GM12878 (cell line): Measurements from ENCODE around the gene SGMS1. TPM values are rescaled to one million over a fixed set of nuclear protein-coding genes. Genes with fewer than 3 reads are reported as not detected.

Experiments
- ATAC-seq: fragments of 200-7000 bp; cut with Tn5 transposase; 3 replicates; pipeline ENCODE4 v1.9.1; 2020; ENCODE audit warnings: mild to moderate bottlenecking, moderate library complexity
- BruUV-seq: library from RNA; stranded (reverse); fragments of 400-500 nt; replicated peaks from 2 replicates; lab custom pipeline; 2021; lab: Mats Ljungman, UMichigan
- CTCF ChIA-PET: fragments of 300-600 bp; sonication (Branson Sonifier 250); formaldehyde crosslinking; extraction: SDS; loops from one replicate; lab custom pipeline; 2021; ENCODE audit warnings: inconsistent platforms; lab: Yijun Ruan, JAX
- POLR2A ChIA-PET: fragments of 350-600 bp; formaldehyde crosslinking; extraction: SDS; loops from one replicate; lab custom pipeline; 2021; ENCODE audit warnings: inconsistent platforms; lab: Charles Lee
- RAD21 ChIA-PET: fragments of 300-600 bp; sonication (Branson Sonifier 250); formaldehyde crosslinking; loops from one replicate; lab custom pipeline; 2023; ENCODE audit warnings: antibody characterized with exemption; ENCODE audit not compliant: unreplicated experiment; lab: Charles Lee
- SMC1A ChIA-PET: fragments of 300-600 bp; sonication (Branson Sonifier 250); formaldehyde crosslinking; loops from one replicate; lab custom pipeline; 2023; ENCODE audit not compliant: unreplicated experiment, uncharacterized antibody; lab: Charles Lee
- DNase-seq: peaks from one replicate; pipeline ENCODE4 v3.0.0-alpha.2; 2011; ENCODE audit warnings: low read depth, low spot score
- FAIRE-seq: peaks from 3 replicates; lab custom pipeline; 2011; peaks lifted over from hg19 to GRCh38; lab: Jason Lieb, UNC
- H2AFZ ChIP-seq: 2 replicates; pipeline ENCODE4 v1.6.0; 2011; ENCODE audit warnings: low read depth, low read length, control low read depth; ENCODE audit not compliant: control insufficient read depth
- H3K27ac ChIP-seq: 2 replicates; pipeline ENCODE4 v1.5.1; 2011; ENCODE audit warnings: control low read depth; ENCODE audit not compliant: control insufficient read depth, insufficient read depth
- H3K27me3 ChIP-seq, 2 experiments: replicated peaks in 1 of 2; 2 replicates each; pipeline versions ENCODE4 v1.6.0 to v1.6.1; 2011; ENCODE audit warnings: low read length in 1 of 2; ENCODE audit not compliant: control insufficient read depth in 2 of 2, insufficient read depth in 2 of 2
- H3K36me3 ChIP-seq, 2 experiments: 2 replicates each; pipeline ENCODE4 v1.5.1; 2011; ENCODE audit warnings: low read length in 1 of 2; ENCODE audit not compliant: control insufficient read depth in 2 of 2, insufficient read depth in 2 of 2
- H3K4me1 ChIP-seq: 2 replicates; pipeline ENCODE4 v1.6.1; 2011; ENCODE audit warnings: mild to moderate bottlenecking, low read length, moderate library complexity, mixed read lengths; ENCODE audit not compliant: control insufficient read depth, insufficient read depth
- H3K4me2 ChIP-seq: 2 replicates; pipeline ENCODE4 v1.6.0; 2011; ENCODE audit warnings: control low read depth; ENCODE audit not compliant: control insufficient read depth, insufficient read depth
- H3K4me3 ChIP-seq: fragments of 200-600 bp; sonication (generic); 2 replicates; pipeline ENCODE4 v1.5.1; 2016
- H3K79me2 ChIP-seq: 2 replicates; pipeline ENCODE4 v1.6.0; 2011; ENCODE audit warnings: low read length; ENCODE audit not compliant: control insufficient read depth, insufficient read depth
- H3K9ac ChIP-seq: 2 replicates; pipeline ENCODE4 v1.8.0; 2011; ENCODE audit warnings: low read length, control low read depth, mixed read lengths; ENCODE audit not compliant: control insufficient read depth, insufficient read depth
- H3K9me3 ChIP-seq: replicated peaks from 3 replicates; pipeline ENCODE4 v1.5.1; 2011; ENCODE audit warnings: mild to moderate bottlenecking, low read length; ENCODE audit not compliant: control insufficient read depth, insufficient read depth
- H4K20me1 ChIP-seq: 2 replicates; pipeline ENCODE4 v1.6.0; 2011; ENCODE audit not compliant: control insufficient read depth, insufficient read depth
- ATF3 ChIP-seq: IDR thresholded peaks from 2 replicates; pipeline ENCODE4 v1.6.1; 2011; ENCODE audit warnings: low read depth, mild to moderate bottlenecking, low read length, moderate library complexity, borderline replicate concordance; ENCODE audit errors: extremely low read depth
- ATF7 ChIP-seq: fragments of 450-650 bp; IDR thresholded peaks from 2 replicates; pipeline ENCODE4 v1.6.1; 2016; ENCODE audit warnings: low read depth, mild to moderate bottlenecking
- BRCA1 ChIP-seq: IDR thresholded peaks from 2 replicates; pipeline ENCODE4 v1.6.1; 2011; ENCODE audit warnings: low read depth, low read length, improper control_type of control experiment
- CHD2 ChIP-seq: IDR thresholded peaks from 2 replicates; pipeline ENCODE4 v1.6.1; 2011; ENCODE audit warnings: low read depth, low read length, improper control_type of control experiment, borderline replicate concordance
- CREB1 ChIP-seq: IDR thresholded peaks from 2 replicates; pipeline ENCODE4 v1.6.1; 2012; ENCODE audit warnings: low read depth, mild to moderate bottlenecking, inconsistent platforms
- FOXM1 ChIP-seq: IDR thresholded peaks from 2 replicates; pipeline ENCODE4 v1.6.1; 2012; ENCODE audit warnings: low read depth, mild to moderate bottlenecking, inconsistent platforms, low read length, moderate library complexity
- MEF2A ChIP-seq: IDR thresholded peaks from 2 replicates; pipeline ENCODE4 v1.6.1; 2011; ENCODE audit warnings: low read depth, mild to moderate bottlenecking, low read length, moderate library complexity; ENCODE audit not compliant: insufficient read depth
- NFIC ChIP-seq: IDR thresholded peaks from 2 replicates; pipeline ENCODE4 v1.6.1; 2012; ENCODE audit warnings: low read depth, mild to moderate bottlenecking, inconsistent platforms, low read length, moderate library complexity
- RAD21 ChIP-seq: IDR thresholded peaks from 2 replicates; pipeline ENCODE4 v1.6.1; 2011; ENCODE audit warnings: mild to moderate bottlenecking, low read depth, low read length, moderate library complexity; ENCODE audit not compliant: insufficient read depth
- RELA ChIP-seq: fragments of 450-650 bp; IDR thresholded peaks from 2 replicates; pipeline ENCODE4 v1.8.0; 2014; ENCODE audit warnings: borderline replicate concordance; ENCODE audit not compliant: partially characterized antibody
- SKIL ChIP-seq: fragments of 450-650 bp; IDR thresholded peaks from 2 replicates; pipeline ENCODE4 v1.6.1; 2017; ENCODE audit warnings: mild to moderate bottlenecking, low read depth, inconsistent platforms; ENCODE audit not compliant: poor library complexity, severe bottlenecking
- SUZ12 ChIP-seq: fragments of 200-600 bp; sonication (generic); IDR thresholded peaks from one replicate; pipeline ENCODE4 v1.6.1; 2018; ENCODE audit warnings: antibody characterized with exemption, mild to moderate bottlenecking; ENCODE audit not compliant: unreplicated experiment
- USF2 ChIP-seq: IDR thresholded peaks from 2 replicates; pipeline ENCODE4 v1.6.1; 2011; ENCODE audit warnings: low read depth, low read length, improper control_type of control experiment, borderline replicate concordance
- ZNF274 ChIP-seq: IDR thresholded peaks from one replicate; pipeline ENCODE4 v1.8.0; 2011; ENCODE audit not compliant: insufficient read length, insufficient read depth
- WGBS: methylation state at CpG from one replicate; pipeline ENCODE4 v1.1.6; 2016; ENCODE audit warnings: low lambda C conversion rate; ENCODE audit not compliant: insufficient replicate concordance, insufficient coverage; ENCODE audit errors: missing lambda C conversion rate; 5-methylcytosine and 5-hydroxymethylcytosine counted together
- in situ Hi-C: fragments of 300-500 bp; cut with MboI; formaldehyde crosslinking; loops from 9 replicates; pipeline ENCODE4 v1.14.3; 2018; ENCODE audit warnings: mixed read lengths
- intact Hi-C: fragments of 100-400 bp; cut with micrococcal nuclease; formaldehyde crosslinking; loops from one replicate; pipeline ENCODE4 v1.14.2; 2022; ENCODE audit not compliant: unreplicated experiment
- polyA plus RNA-seq, 11 experiments: library from polyadenylated mRNA; depleted of rRNA in 4 of 11; unstranded in 6 of 11; stranded (reverse) in 5 of 11; fragments of >200 nt; fragmentation: Nextera tagmentation in 4 of 11; fragmentation: Illumina TruSeq in 1 of 11; extraction: Ambion mirVana in 4 of 11; extraction: Trizol in 1 of 11; gene quantifications; 1 replicate in 1 of 11; 2 replicates in 10 of 11; pipeline versions ENCODE4 v1.2.1 to v1.2.3, GENCODE V29; 2011 to 2016; ENCODE audit warnings: inconsistent platforms in 2 of 11, missing spikeins in 2 of 11, low read depth in 1 of 11
- total RNA-seq, 4 experiments: library from RNA; depleted of rRNA in 3 of 4; stranded (reverse); fragments of >200 nt in 3 of 4; fragmentation: Illumina TruSeq in 1 of 4; extraction: Trizol in 1 of 4; gene quantifications; 2 replicates each; pipeline versions ENCODE4 v1.2.1 to v1.2.3, GENCODE V29; 2013 to 2021
- TF ChIP-seq, protein P1 (sequence below): fragments of 450-650 bp; IDR thresholded peaks from 2 replicates; pipeline ENCODE4 v1.6.1; 2017; ENCODE audit warnings: mild to moderate bottlenecking, moderate library complexity

The SGMS1 gene
- total and polyA plus RNA-seq, 10 of the 15 experiments (the other 5 are each of a cell fraction or from before 2014, with no cell fraction given): 1.4 to 14.5 (median 4.9) TPM

DNA sequence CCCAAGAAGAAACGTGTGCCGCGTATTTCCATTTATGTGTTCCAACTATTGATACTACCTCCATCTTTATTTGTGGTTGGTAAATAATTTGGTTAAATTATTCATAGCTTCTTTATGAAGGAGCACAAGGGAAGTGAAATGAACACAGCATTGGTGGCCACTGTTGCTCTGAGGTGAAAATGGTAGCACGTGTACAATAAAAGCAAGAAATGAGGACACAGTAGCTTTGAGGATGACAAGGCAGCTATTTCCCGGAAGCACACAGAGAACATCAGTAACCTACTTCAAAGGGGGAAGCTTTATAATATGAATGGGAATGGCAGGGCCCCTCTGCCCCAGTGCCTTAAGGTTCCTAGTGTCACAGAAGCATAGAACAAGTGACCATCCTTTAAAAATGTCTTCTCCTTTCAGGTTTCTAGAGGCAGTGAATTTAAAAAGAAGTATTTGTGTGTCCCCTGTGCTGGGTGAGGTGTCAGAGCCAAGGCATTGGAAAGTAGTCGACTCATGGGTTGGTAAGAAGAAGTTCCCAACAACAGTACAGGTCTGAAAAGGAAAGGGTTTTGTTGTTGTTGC is 78.8 kb downstream of the SGMS1 start:
- FAIRE-seq (no peak), ATAC-seq (no peak), DNase-seq (no peak)
- no peaks in the 10 kb centered on the region for H4K20me1 ChIP-seq
- POLR2A ChIA-PET: interaction anchor here (0.8 to 1.6 kb wide), 5 partner anchors 12 to 219 kb away, joined by 3 to 4 read pairs (median 3); no protein-coding TSS in a partner anchor
- no peak overlapping the region for H3K9ac ChIP-seq
- in situ Hi-C loops: no loop called here
- peaks cover 28% of the 10 kb centered on the region for H3K79me2 ChIP-seq
- peaks cover 34% of the 10 kb centered on the region for H3K4me1 ChIP-seq
- BruUV-seq: no TSS peak
- no peaks in the 10 kb centered on the region for H3K36me3 ChIP-seq
- WGBS: 68% methylated on average over 6 of the region's 6 CpGs
- intact Hi-C loops: no loop called here
- H3K27me3 ChIP-seq: no peaks in the 10 kb centered on the region
- H3K9me3 ChIP-seq: peaks cover 3% of the 10 kb centered on the region
- H3K27ac ChIP-seq: no peak overlapping the region
- H3K4me3 ChIP-seq: no peak overlapping the region
- RAD21 ChIA-PET: interaction anchor here (1.1 to 2.7 kb wide), 3 partner anchors 32 to 103 kb away, joined by 3 to 18 read pairs (median 11); no protein-coding TSS in a partner anchor
- H2AFZ ChIP-seq: no peak overlapping the region
- H3K4me2 ChIP-seq: peak overlapping the region; percentile 41; the same call in 1 of the 2 replicates
- no peak for TF ChIP-seq RELA
- TF ChIP-seq RAD21: no peak
- no peak for TF ChIP-seq CREB1
- TF ChIP-seq BRCA1: no peak
- no peak for TF ChIP-seq ATF3
- TF ChIP-seq SUZ12: no peak
- no peak for TF ChIP-seq ZNF274
- TF ChIP-seq MEF2A: no peak
- no peak for TF ChIP-seq NFIC
- TF ChIP-seq USF2: no peak
- TF ChIP-seq SKIL: no peak
- no peak for TF ChIP-seq FOXM1
- TF ChIP-seq, protein P1, sequence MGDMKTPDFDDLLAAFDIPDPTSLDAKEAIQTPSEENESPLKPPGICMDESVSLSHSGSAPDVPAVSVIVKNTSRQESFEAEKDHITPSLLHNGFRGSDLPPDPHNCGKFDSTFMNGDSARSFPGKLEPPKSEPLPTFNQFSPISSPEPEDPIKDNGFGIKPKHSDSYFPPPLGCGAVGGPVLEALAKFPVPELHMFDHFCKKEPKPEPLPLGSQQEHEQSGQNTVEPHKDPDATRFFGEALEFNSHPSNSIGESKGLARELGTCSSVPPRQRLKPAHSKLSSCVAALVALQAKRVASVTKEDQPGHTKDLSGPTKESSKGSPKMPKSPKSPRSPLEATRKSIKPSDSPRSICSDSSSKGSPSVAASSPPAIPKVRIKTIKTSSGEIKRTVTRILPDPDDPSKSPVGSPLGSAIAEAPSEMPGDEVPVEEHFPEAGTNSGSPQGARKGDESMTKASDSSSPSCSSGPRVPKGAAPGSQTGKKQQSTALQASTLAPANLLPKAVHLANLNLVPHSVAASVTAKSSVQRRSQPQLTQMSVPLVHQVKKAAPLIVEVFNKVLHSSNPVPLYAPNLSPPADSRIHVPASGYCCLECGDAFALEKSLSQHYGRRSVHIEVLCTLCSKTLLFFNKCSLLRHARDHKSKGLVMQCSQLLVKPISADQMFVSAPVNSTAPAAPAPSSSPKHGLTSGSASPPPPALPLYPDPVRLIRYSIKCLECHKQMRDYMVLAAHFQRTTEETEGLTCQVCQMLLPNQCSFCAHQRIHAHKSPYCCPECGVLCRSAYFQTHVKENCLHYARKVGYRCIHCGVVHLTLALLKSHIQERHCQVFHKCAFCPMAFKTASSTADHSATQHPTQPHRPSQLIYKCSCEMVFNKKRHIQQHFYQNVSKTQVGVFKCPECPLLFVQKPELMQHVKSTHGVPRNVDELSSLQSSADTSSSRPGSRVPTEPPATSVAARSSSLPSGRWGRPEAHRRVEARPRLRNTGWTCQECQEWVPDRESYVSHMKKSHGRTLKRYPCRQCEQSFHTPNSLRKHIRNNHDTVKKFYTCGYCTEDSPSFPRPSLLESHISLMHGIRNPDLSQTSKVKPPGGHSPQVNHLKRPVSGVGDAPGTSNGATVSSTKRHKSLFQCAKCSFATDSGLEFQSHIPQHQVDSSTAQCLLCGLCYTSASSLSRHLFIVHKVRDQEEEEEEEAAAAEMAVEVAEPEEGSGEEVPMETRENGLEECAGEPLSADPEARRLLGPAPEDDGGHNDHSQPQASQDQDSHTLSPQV: no peak
- TF ChIP-seq ATF7: no peak
- no peak for TF ChIP-seq CHD2
- SMC1A ChIA-PET: interaction anchor here (0.6 to 2.9 kb wide), 16 partner anchors 9 to 493 kb away, joined by 3 to 26 read pairs (median 4); no protein-coding TSS in a partner anchor
- CTCF ChIA-PET: interaction anchor here (0.7 to 1.5 kb wide), 5 partner anchors 9 to 112 kb away, joined by 3 read pairs; no protein-coding TSS in a partner anchor
